ENCODE measurements around the gene CEP131.

Gene CEP131

DNA sequence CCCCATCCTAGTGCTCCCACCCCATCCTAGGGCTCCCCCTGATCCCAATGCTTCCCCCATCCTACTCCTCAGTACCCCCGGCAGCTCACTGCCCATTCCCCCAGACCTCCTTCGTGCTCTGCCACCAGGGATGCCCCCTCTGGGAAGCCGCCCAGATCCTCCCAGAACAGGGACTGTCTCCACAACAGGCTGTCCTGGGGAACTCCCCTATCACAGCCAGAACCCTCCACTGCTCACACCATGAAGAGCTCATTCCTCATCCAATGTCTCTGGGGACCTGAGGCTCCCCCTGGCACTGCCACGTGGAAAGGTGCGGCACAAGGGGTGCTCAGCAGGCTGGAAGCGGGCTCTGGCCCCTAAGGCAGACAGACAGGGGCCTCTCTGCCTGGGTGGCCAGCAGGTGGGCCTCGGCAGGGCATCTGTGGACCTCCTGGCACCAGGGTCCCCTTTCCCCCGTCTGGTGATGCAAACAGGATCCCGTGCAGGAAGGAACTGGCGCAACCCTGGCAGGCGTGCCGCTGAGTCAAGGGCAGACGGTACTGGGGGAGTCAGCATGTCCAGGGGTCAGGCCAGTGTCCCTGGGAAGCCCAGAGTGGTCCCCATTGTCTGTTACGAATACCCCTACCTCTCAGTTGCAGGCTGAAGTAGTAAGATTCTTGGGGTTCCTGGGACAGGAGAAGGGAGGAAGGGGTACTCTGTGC is 72.2 kb downstream of the CEP131 start:
- Histone ChIP-seq H3K4me2 (ENCODE audit: low read depth, low read length) (no peak overlapping the region), H3K27ac (ENCODE audit: low read length) (no peak overlapping the region)

DNA sequence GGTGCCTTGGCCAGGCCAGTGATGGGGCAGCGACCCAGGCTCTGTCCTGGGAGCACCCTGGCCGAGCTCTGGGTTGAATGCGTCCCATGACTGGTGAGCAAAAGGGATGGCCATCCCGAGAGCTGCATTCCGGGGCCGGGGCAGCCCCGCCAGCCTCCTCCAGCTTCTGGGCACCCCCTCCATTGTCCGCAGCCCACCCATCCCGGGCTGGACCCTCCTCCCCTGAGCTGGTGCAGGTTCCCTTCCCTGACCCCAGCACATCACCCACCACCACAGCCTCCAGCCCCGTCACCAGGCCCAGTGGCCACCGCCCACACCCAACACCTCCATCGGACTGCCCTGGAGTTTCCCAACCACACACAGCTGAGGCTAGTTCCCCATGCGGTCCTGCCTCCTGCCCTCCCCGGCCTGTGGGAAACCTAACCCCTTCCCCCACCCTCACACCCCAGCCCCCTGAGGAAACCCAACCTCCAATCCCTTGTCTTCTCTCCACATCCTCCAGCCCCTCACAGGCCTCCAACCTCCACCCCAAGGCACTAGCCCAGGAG is 73.7 kb downstream of the CEP131 start:
- H3K4me3 ChIP-seq (ENCODE audit: low read length): no peak overlapping the region
- no peaks in the 10 kb centered on the region for H3K36me3 ChIP-seq (replicated peaks; ENCODE audit: insufficient read depth, low read length)
- H3K79me2 ChIP-seq (ENCODE audit: low read length): no peaks in the 10 kb centered on the region
- H3K9ac ChIP-seq (ENCODE audit: low read length): no peak overlapping the region
- H3K9me2 ChIP-seq (replicated peaks; ENCODE audit: insufficient read depth, low read length): no peaks in the 10 kb centered on the region
- no peak overlapping the region for H2AFZ ChIP-seq (ENCODE audit: low read length)
- no peaks in the 10 kb centered on the region for H4K20me1 ChIP-seq (ENCODE audit: insufficient read depth, low read length)
- H3K4me1 ChIP-seq (ENCODE audit: low read length): no peaks in the 10 kb centered on the region
- no peak for DNase-seq
- no peak overlapping the region for H3K4me2 ChIP-seq (ENCODE audit: low read depth, low read length)
- H3K9me3 ChIP-seq (replicated peaks; ENCODE audit: insufficient read depth, low read length): no peaks in the 10 kb centered on the region
- H3K27ac ChIP-seq (ENCODE audit: low read length): no peak overlapping the region
- H3K27me3 ChIP-seq (replicated peaks; ENCODE audit: insufficient read depth, low read length): peaks cover 97% of the 10 kb centered on the region
- TF ChIP-seq, protein P1, sequence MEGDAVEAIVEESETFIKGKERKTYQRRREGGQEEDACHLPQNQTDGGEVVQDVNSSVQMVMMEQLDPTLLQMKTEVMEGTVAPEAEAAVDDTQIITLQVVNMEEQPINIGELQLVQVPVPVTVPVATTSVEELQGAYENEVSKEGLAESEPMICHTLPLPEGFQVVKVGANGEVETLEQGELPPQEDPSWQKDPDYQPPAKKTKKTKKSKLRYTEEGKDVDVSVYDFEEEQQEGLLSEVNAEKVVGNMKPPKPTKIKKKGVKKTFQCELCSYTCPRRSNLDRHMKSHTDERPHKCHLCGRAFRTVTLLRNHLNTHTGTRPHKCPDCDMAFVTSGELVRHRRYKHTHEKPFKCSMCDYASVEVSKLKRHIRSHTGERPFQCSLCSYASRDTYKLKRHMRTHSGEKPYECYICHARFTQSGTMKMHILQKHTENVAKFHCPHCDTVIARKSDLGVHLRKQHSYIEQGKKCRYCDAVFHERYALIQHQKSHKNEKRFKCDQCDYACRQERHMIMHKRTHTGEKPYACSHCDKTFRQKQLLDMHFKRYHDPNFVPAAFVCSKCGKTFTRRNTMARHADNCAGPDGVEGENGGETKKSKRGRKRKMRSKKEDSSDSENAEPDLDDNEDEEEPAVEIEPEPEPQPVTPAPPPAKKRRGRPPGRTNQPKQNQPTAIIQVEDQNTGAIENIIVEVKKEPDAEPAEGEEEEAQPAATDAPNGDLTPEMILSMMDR (IDR thresholded peaks at IDR 0.05; ENCODE audit: low read length): no peak
- no peak for TF ChIP-seq EZH2 (optimal IDR thresholded peaks at IDR 0.05; ENCODE audit: low read depth, low read length)
- TF ChIP-seq EZH2phosphoT487 (IDR thresholded peaks at IDR 0.05; ENCODE audit: low read length): no peak
- H3F3A ChIP-seq (ENCODE audit: insufficient read depth, low read length): peaks cover 4% of the 10 kb centered on the region; the same call in 1 of the 2 replicates

More for the DNA sequence above, 72.2 kb downstream of the CEP131 start:
- TF ChIP-seq, protein P1 (IDR thresholded peaks at IDR 0.05; ENCODE audit: low read length): no peak
- TF ChIP-seq EZH2 (optimal IDR thresholded peaks at IDR 0.05; ENCODE audit: low read depth, low read length) (no peak), EZH2phosphoT487 (IDR thresholded peaks at IDR 0.05; ENCODE audit: low read length) (no peak)
- DNase-seq: no peak
- no peaks in the 10 kb centered on the region for H3K79me2 ChIP-seq (ENCODE audit: low read length)
- no peak overlapping the region for H2AFZ ChIP-seq (ENCODE audit: low read length)
- no peaks in the 10 kb centered on the region for H4K20me1 ChIP-seq (ENCODE audit: insufficient read depth, low read length)
- peaks cover 4% of the 10 kb centered on the region; the same call in 1 of the 2 replicates for H3F3A ChIP-seq (ENCODE audit: insufficient read depth, low read length)
- H3K4me1 ChIP-seq (ENCODE audit: low read length): no peaks in the 10 kb centered on the region
- H3K9ac ChIP-seq (ENCODE audit: low read length): no peak overlapping the region
- peaks cover 93% of the 10 kb centered on the region for H3K27me3 ChIP-seq (replicated peaks; ENCODE audit: insufficient read depth, low read length)
- no peaks in the 10 kb centered on the region for H3K36me3 ChIP-seq (replicated peaks; ENCODE audit: insufficient read depth, low read length)
- no peaks in the 10 kb centered on the region for H3K9me2 ChIP-seq (replicated peaks; ENCODE audit: insufficient read depth, low read length)
- H3K9me3 ChIP-seq (replicated peaks; ENCODE audit: insufficient read depth, low read length): no peaks in the 10 kb centered on the region
- H3K4me3 ChIP-seq (ENCODE audit: low read length): no peak overlapping the region

DNA sequence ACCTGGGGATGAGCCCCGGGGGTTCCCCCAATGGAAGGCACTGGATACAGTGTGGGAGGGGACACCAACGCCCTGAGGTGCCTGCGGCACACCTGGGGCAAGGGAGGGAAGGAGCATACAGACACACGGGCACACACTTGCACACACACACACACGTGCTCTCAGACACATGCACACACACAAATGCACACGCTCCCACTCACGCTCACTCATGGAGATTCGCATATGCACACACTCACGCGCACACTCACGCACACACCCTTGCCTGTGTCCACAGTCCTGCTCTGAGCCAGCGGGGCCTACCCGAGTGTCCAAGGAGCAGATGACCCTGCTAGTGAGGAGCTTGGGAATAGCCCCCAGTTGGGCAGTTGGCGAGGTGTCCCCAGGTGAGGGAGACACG is 74.2 kb downstream of the CEP131 start:
- no peaks in the 10 kb centered on the region for H4K20me1 ChIP-seq (ENCODE audit: insufficient read depth, low read length)
- TF ChIP-seq, protein P1 (IDR thresholded peaks at IDR 0.05; ENCODE audit: low read length): no peak
- TF ChIP-seq EZH2 (optimal IDR thresholded peaks at IDR 0.05; ENCODE audit: low read depth, low read length) (no peak), EZH2phosphoT487 (IDR thresholded peaks at IDR 0.05; ENCODE audit: low read length) (no peak)
- H3K27me3 ChIP-seq (replicated peaks; ENCODE audit: insufficient read depth, low read length): peaks cover 97% of the 10 kb centered on the region
- no peak for DNase-seq
- no peaks in the 10 kb centered on the region for H3K4me1 ChIP-seq (ENCODE audit: low read length)
- H2AFZ ChIP-seq (ENCODE audit: low read length): no peak overlapping the region
- H3K4me2 ChIP-seq (ENCODE audit: low read depth, low read length): no peak overlapping the region
- H3K27ac ChIP-seq (ENCODE audit: low read length): no peak overlapping the region
- peaks cover 4% of the 10 kb centered on the region; the same call in 1 of the 2 replicates for H3F3A ChIP-seq (ENCODE audit: insufficient read depth, low read length)
- H3K9me2 ChIP-seq (replicated peaks; ENCODE audit: insufficient read depth, low read length): no peaks in the 10 kb centered on the region
- no peaks in the 10 kb centered on the region for H3K36me3 ChIP-seq (replicated peaks; ENCODE audit: insufficient read depth, low read length)
- H3K9me3 ChIP-seq (replicated peaks; ENCODE audit: insufficient read depth, low read length): no peaks in the 10 kb centered on the region
- H3K9ac ChIP-seq (ENCODE audit: low read length): no peak overlapping the region
- no peaks in the 10 kb centered on the region for H3K79me2 ChIP-seq (ENCODE audit: low read length)
- H3K4me3 ChIP-seq (ENCODE audit: low read length): no peak overlapping the region
